LNCAP (cell line): Measurements from ENCODE around the gene FCHO2.

Experiments
- CTCF ChIP-seq: fragments of 450-650 bp; IDR thresholded peaks from 2 replicates; pipeline ENCODE4 v1.5.1; 2017; ENCODE audit warnings: mild to moderate bottlenecking

FCHO2 gene

GRCh38 chr5:73120222-73121118 is 164.6 kb downstream of the FCHO2 start, which contains the start of gene TMEM171:
TSS of gene TMEM171 (plus strand) at chr5:73120575. CDS start at chr5:73123374, 2,799 bp downstream.
- no peak for TF ChIP-seq CTCF

- TF ChIP-seq CTCF = no peak
Measured at GRCh38 chr5:73121119-73121463, 165.2 kb downstream of the FCHO2 start.

- no peak for TF ChIP-seq CTCF
Measured at GRCh38 chr5:73122875-73123810, 167.3 kb downstream of the FCHO2 start.

- no peak for TF ChIP-seq CTCF
Measured at GRCh38 chr5:73125289-73125688, 169.4 kb downstream of the FCHO2 start.

GRCh38 chr5:73126381-73126780 is 170.5 kb downstream of the FCHO2 start:
- no peak for TF ChIP-seq CTCF

GRCh38 chr5:73126957-73127356 is 171.1 kb downstream of the FCHO2 start:
- no peak for TF ChIP-seq CTCF

GRCh38 chr5:73129143-73129542 is 173.3 kb downstream of the FCHO2 start:
- no peak for TF ChIP-seq CTCF
